Right hindlimb (tissue), 1 donor: ENCODE data around the gene ASPM.
"Not testable (repeated sequence)": the region's sequence is repeated elsewhere in the genome, so short reads cannot be mapped to it uniquely, and the experiment has no call there.

Source experiments
- DNase-seq: peaks from one replicate; pipeline ENCODE4 v3.0.0-alpha.2; 2018

Gene ASPM

DNA sequence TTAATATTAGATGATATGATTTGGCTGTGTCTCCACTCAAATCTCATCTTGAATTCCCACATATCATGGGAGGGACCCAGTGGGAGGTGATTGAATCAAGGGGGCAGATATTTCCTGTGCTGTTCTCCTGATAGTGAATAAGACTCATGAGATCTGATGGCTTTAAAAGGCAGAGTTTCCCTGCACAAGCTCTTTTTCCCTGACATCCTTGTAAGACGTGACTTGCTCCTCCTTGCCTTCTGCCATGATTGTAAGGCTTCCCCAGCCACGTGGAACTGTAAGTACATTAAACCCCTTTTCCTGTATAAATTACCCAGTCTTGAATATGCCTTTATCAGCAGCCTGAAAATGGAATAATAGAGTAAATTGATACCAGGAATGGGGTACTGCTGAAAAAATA is 66.1 kb downstream of the ASPM start:
- DNase-seq, result no peak

DNA sequence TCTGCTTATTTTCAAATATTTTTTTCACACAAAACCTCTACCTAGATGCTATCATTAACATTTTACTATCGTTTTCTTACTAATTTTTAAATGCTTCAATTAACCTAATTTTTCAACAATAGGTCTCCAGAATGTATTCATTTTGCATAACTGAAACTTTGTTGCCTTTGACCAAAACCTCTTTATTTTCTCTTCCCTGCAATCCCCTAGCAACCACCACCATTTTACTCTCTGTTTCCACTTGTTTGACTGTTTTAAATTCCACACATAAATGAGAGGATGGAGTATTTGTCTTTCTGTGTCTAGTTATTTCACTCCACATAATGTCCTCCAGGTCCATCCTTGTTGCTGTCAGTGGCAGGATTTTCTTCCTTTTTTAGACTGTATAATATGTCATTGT is 69.9 kb downstream of the ASPM start:
- no peak for DNase-seq

DNA sequence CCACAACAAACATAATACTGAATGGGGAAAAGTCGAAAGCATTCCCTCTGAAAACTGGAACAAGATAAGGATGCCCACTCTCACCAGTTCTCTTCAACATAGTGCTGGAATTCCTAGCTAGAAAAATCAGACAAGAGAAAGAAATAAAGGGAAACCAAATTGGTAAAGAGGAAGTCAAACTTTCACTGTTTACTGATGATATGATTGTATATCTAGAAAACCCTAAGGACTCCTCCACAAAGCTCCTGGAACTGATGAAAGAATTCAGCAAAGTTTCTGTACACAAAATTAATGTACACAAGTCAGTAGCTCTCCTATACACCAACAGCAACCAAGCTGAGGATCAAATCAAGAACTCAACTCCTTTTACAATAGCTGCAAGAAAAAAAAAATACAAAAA is 72.5 kb downstream of the ASPM start:
- DNase-seq, result no peak

DNA sequence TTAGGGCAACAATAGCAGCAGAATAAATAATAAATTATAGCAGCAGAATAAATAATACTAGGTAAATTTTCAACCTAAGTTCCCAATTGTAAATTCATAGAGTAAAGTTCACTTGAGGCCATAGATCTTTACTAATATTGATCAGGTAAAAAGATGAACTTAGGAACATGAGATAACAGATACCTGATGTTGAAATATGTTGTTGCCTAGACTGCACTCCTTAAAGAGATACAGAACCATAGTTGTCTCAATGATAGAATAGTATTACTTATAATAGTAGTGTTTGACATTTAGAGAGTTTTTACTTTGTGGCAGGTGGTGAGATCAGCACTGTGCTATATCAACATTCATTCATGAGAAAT is 79.0 kb downstream of the ASPM start:
- no peak for DNase-seq

DNA sequence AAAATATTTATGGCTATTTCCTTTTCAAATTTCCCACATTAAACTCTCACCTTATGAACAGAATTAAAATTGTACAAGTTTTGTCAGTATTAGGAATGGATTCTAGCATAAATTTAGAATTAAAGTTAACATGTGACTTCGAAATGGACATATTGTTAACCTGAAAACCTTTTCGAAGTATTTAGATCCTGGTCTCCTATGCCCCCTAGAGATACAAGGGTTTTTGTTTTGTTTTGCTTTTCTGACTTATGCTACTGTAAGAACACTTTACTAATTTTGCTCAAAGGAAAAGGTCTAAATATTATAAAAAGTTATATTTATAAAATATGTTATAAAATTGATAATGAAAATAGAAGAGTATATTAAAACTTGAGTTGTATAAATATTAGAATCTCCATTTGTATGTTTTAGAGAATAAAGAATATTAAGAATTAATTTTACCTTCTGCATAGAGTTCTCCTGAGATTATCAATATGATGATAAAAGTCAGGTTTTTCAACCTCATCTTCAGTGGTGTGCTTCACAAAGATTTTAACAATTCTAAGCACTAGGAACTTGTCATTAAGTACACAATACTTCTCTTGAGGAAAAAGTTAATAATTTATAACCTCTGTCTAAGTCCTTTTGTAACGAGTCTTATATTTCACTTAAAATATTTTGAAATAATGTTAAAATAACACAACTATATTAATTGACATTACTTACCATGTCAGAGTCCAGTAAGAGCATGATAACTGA is 79.6 kb downstream of the ASPM start, which contains the start of gene F13B:
Gene F13B (minus strand): TSS at position 542 of the 738 bp plus-strand sequence. CDS start 37 bp downstream, at position 505.
- DNase-seq, result no peak

DNA sequence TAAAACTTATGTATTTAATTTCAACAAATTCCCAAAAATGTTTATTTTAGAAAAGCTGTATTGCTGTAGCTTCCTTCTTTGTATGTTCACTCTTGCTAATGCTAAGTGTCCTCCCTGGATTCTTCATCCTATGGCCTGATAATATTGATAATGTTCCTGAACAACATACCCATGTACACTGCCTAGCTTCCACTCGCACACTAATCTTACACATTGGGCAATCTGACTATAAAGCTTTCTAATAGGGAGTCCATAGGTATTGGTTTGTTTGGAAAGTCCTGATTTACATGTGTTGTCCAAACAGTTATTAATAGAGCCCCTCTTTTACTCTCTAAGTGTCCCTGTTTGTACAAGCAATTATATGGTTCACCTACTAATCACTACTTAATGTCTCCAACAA is 80.2 kb downstream of the ASPM start:
- DNase-seq, result no peak

DNA sequence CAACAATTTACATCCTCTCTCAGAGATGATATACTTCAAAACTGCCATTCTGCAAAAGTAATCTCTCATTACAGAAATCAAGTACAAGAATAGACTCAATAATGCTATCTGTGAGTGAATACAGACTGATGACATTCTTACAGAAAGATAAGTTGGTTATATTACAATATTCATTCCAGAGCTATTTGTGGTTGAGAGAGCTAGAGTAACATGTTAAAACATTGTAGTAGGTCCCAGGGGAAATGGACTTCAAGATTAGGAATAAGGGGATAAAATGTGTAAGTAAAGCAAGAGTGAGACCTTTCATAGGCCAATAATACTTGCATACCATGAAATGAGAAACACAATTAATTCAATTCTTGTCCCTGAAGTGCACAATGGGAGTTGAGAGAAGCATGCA is 80.9 kb downstream of the ASPM start:
- no peak for DNase-seq

DNA sequence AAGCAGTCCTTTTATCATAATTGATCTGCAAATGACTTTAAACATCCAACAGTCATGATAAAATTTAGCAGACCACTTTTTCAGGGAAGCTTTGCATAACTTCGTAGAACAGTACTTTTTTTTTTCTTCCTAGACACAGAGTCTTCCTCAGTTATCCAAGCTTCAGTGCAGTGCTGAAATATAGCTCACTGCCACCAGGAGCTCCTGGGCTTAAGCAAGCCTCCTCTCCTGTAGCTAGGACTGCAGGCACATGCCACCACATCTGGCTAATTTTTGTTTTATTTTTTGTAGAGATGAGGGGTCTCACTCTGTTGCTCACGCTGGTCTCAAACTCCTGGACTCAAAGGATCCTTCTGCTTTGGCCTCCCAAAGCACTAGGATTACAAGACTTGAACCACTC is 83.3 kb downstream of the ASPM start:
- no peak for DNase-seq

DNA sequence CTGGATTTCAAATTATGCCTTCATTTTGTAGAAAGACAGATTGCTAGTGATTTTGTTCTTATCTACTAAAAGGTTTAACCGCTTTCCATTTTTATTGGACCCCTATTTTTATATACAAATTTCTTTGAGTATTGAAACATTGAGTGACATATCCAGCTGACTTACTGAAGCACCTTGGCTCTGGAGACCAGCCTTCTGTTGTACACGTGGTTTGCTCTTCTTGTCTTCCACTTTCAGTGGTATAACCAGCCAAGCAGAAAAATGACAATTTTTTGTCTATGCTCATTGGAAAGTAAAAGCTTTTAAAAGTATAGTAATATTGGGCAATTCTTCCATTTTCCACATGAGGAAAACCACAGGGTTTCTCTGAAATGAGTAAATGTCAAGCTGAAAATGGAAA is 83.8 kb downstream of the ASPM start:
- DNase-seq, result no peak

DNA sequence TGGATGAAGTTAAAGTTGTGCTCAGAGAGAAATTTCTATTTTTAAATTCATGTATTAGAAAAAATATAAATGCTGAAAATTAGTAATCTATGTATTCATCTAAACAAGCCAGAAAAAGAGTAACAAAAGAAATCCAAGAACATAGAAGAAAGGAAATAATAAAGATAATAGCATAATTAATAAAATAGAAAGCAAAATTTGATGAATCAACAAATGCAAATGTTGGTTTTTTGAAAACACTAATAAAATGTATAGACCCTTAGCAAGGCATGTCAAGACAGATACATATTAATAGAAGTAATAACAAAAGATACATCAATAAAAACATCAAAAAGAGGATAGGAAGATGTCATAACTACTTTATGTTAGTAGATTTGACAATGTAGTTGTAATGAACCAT is 97.4 kb downstream of the ASPM start:
- DNase-seq, result no peak

DNA sequence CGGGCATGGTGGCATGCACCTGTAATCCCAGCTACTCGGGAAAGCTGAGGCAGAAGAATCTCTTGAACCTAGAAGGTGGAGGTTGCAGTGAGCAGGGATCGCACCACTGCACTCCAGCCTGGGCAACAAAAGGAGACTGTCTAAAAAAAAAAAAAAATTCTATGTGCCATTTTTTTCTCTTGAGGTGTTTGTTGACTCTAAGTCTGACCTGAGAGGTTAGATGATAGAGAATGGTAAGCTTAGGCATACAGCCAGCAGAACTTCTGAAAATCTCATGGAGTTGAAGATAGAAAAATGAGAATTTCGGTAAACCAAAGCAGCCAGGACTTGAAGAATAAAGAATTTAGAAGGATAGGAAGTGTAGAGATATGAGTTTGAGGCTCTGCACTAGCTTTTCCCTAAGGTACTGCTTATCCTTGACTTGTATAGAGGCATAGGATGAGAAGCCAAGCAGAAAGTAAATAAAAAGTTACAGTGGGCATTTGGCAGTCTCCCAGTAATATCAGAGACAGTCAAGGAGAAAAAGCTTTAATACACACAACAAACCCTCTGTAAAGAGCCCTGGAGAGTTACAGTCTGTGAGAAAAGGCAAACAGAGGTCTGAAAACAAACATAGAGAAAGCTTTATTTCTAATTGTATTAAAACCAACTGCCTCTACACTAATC is 103.7 kb downstream of the ASPM start:
- DNase-seq, result no peak

DNA sequence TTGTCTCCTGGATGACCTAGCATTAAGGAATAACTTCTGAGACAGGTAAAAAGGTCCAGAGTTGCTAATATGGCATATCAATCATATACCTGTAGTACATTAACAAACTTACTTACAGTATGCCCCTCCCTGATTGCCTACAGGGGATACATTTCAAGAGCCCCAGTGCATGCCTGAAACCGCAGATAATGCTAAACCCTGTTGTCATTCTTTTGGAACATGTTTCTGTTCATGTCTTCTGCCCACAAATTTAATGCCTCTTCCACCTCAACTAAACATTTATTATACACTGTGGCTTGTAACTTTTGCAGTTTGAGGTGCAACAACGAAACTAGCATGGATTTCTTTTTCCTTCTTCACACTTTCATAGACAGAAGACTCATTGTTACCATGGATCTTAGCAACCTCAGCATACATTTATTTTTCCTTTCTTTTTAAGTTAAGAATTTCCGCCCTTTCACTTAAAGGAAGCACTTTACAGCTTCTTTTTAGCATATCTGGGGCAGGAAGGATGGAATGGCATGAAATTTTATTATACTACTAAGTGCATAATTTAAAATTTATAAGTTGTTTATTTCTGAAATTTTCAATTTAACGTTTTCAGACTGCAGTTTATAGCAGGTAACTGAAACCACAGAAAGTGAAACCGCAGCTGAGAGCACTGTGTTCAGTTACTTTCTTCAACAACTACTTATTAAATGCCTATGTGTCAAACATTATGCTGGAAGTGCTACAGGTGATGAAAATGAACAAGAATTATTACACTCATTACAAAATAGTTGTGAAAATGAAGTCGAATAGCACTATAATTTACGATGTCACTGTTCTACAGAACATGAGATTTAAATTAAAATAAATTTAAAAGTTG is 104.7 kb downstream of the ASPM start:
- no peak for DNase-seq

DNA sequence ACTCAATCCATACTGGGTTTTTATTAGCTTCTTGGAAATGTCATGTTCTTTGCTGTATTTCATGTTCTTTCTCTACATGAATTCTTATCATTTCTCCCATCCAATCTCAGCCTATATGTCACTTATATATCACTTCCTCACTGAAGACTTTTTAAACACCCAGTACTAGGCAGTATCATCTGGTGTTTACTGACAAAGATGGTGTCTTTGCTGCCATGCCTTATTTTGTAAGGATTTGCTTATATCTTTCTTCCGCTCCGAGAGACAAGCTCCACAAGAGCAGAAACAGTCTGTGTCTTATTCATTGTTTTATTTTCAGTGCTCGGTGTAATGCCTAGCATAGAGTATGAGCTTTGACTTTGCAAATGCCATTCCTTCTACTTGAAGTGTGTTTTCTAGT is 109.6 kb downstream of the ASPM start:
- DNase-seq, result no peak

DNA sequence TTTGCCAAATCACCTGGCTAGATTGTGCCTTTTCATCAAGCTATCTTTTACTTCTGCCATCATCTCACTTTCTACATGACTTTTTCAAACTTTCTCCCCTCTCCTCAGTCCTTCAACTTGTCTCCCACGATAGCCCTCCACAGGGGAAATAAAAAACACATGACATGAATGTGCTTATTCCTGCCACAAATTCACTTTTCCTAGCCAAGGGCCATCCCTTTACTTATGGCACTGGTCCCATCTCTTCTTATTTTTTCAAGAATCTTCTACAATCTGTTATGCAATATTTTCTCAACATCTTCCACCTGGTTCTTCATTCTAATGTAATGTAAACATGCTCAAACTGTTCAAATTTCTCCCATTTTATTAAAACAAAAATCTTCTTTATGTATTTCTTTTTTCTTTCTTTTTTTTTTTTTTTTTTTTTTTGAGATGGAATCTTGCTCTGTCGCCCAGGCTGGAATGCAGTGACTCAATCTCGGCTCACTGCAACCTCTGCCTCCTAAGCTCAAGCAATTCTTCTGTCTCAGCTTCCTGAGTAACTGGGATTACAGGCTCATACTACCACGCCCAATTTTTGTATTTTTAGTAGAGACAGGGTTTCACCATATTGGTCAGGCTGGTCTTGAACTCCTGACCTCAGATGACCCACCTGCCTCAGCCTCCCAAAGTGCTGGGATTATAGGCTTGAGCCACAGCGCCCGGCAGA is 111.7 kb downstream of the ASPM start:
- not testable (repeated sequence) for DNase-seq
